Ovary (tissue), 9 donors: Measurements from ENCODE around the gene CGN. TPM values are rescaled to one million over a fixed set of nuclear protein-coding genes. Genes with fewer than 3 reads are reported as not detected.

Experiments used
- DNase-seq, 5 donors: peaks; one replicate each; pipeline ENCODE4 v3.0.0-alpha.2; 2019 to 2020
- H3K27ac ChIP-seq, 2 donors: fragments of 200-600 bp; one replicate each; pipeline versions ENCODE4 v1.5.1 to v1.8.0; 2019 to 2022
- H3K27me3 ChIP-seq: fragments of 200-600 bp; one replicate; pipeline ENCODE4 v1.8.0; 2022
- H3K36me3 ChIP-seq: fragments of 200-600 bp; sonication (generic); one replicate; pipeline ENCODE4 v1.5.1; 2019
- H3K4me1 ChIP-seq: one replicate; pipeline ENCODE4 v1.8.1; 2013; ENCODE audit warnings: mild to moderate bottlenecking, moderate library complexity; ENCODE audit not compliant: insufficient read depth
- H3K4me3 ChIP-seq: fragments of 200-600 bp; sonication (generic); one replicate; pipeline ENCODE4 v1.5.1; 2017
- H3K9me3 ChIP-seq, 2 donors: fragments of 200-600 bp in 1 of 2; sonication (generic) in 1 of 2; one replicate each; pipeline versions ENCODE4 v1.5.1 to v1.8.1; 2013 to 2019; ENCODE audit warnings: mild to moderate bottlenecking in 1 of 2, moderate library complexity in 1 of 2
- CTCF ChIP-seq, 3 donors: fragments of 450-650 bp in 2 of 3; fragments of 200-600 bp in 1 of 3; IDR thresholded peaks; one replicate each; pipeline versions ENCODE4 v1.5.1 to v1.8.0; 2016 to 2022; ENCODE audit warnings: antibody characterized with exemption in 3 of 3, mild to moderate bottlenecking in 1 of 3
- EP300 ChIP-seq: sonication (generic); formaldehyde crosslinking; IDR thresholded peaks from one replicate; pipeline ENCODE4 v1.6.1; 2017; ENCODE audit warnings: antibody characterized with exemption
- POLR2A ChIP-seq: fragments of 450-650 bp; IDR thresholded peaks from one replicate; pipeline ENCODE4 v1.6.1; 2017; ENCODE audit warnings: antibody characterized with exemption, mild to moderate bottlenecking, moderate library complexity
- WGBS, 3 donors: extraction: QIAGEN DNeasy Blood & Tissue Kit in 1 of 3; methylation state at CpG; one replicate each; pipeline versions ENCODE4 v1.1.5 to v1.1.7; 2013 to 2017; 5-methylcytosine and 5-hydroxymethylcytosine counted together
- intact Hi-C, 4 donors: fragments of 100-400 bp; cut with DNase I; formaldehyde crosslinking; loops; one replicate each; pipeline versions ENCODE4 v1.11.0 to v1.15.1; 2022 to 2023
- polyA plus RNA-seq, 2 donors: library from polyadenylated mRNA; stranded (reverse); fragments of 200-250 nt in 1 of 2; fragments of 350-450 nt in 1 of 2; fragmentation: Illumina TruSeq in 1 of 2; extraction: RNeasy Lipid Tissue Mini Kit (QIAGEN cat#74804) in 1 of 2; gene quantifications; one replicate each; pipeline ENCODE4 v1.2.3, GENCODE V29; 2013 to 2014
- total RNA-seq, 7 donors: library from RNA; depleted of rRNA in 2 of 7; stranded (reverse); fragments of >200 nt in 2 of 7; fragmentation: NEBNext Ultra II Directional in 3 of 7; extraction: Animal tissue kit (Norgen Biotek cat#: 25700) in 3 of 7; gene quantifications; one replicate each; pipeline versions ENCODE4 v1.1.0 to v1.2.4, GENCODE V29; 2016 to 2023
- donor health status: DM: no; HTN: no; CAD: no; lungs with moderate emphysema.
- donor health status: DM: no; HTN: no; CAD: no.
- donor health status: Bipolar disorder and iron deficiency.
- donor health status: DM: yes; HTN: yes; CAD: no.
- donor health status: DM: no; HTN: no; CAD: no.
- donor health status: DM: yes; HTN: yes; CAD: no.

Gene CGN
- total and polyA plus RNA-seq, 9 donors: 1.0 to 26.8 (median 4.3) TPM

- no peak for TF ChIP-seq CTCF (IDR thresholded peaks at IDR 0.05)
- no peak for TF ChIP-seq EP300
- TF ChIP-seq POLR2A: no peak
- Histone ChIP-seq H3K4me1 (no peaks in the 10 kb centered on the region), H3K9me3 (no peaks in the 10 kb centered on the region), H3K27ac (no peak overlapping the region), H3K27me3 (no peaks in the 10 kb centered on the region), H3K36me3 (no peaks in the 10 kb centered on the region), H3K4me3 (no peak overlapping the region)
- DNase-seq: no peak
- 92 to 94% (median 94%) methylated on average over 4 of the region's 4 CpGs for WGBS, 3 donors
- intact Hi-C loops: no loop called here
Measured at GRCh38 chr1:151553659-151554058, 42.5 kb downstream of the CGN start.

- no peak for DNase-seq
- Histone ChIP-seq H3K9me3 (no peaks in the 10 kb centered on the region), H3K36me3 (no peaks in the 10 kb centered on the region), H3K4me3 (no peak overlapping the region), H3K27ac (no peak overlapping the region), H3K4me1 (no peaks in the 10 kb centered on the region), H3K27me3 (no peaks in the 10 kb centered on the region)
- TF ChIP-seq POLR2A (no peak), EP300 (no peak), CTCF (IDR thresholded peaks at IDR 0.05) (no peak)
- WGBS, 3 donors: 82 to 93% (median 89%) methylated on average over 2 of the region's 2 CpGs
- intact Hi-C loops: no loop called here
Measured at GRCh38 chr1:151556052-151556451, 44.9 kb downstream of the CGN start.

- Histone ChIP-seq H3K36me3 (no peaks in the 10 kb centered on the region), H3K27me3 (no peaks in the 10 kb centered on the region), H3K27ac (no peak overlapping the region), H3K4me1 (peaks cover 3% of the 10 kb centered on the region), H3K4me3 (no peak overlapping the region), H3K9me3 (no peaks in the 10 kb centered on the region)
- TF ChIP-seq CTCF (IDR thresholded peaks at IDR 0.05) (no peak), EP300 (no peak), POLR2A (no peak)
- DNase-seq: no peak
- WGBS, 3 donors: 92 to 100% (median 95%) methylated on average over 1 of the region's 1 CpG
- intact Hi-C loops: no loop called here
Measured at GRCh38 chr1:151562661-151563060, 51.5 kb downstream of the CGN start.

DNA sequence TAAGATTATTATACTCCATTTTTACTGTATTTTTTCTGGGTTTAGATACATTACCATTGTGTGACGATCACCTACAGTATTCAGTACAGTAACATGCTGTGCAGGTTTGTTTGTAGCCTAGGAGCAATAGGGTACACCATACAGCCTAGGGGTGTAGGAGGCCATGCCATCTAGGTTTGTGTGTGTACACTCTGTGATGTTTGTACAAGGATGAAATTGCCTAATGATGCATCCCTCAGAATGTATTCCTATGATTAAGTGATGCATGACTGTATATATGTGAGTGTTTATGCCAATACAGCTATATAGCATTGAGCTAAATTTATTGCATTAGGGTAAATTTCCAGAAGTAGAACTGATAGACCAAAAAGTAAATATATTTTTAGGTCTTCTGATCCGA lies 52.2 kb downstream of the CGN start:
- H3K36me3 ChIP-seq: no peaks in the 10 kb centered on the region
- no peak overlapping the region for H3K27ac ChIP-seq
- intact Hi-C loops: no loop called here
- H3K27me3 ChIP-seq: no peaks in the 10 kb centered on the region
- H3K4me3 ChIP-seq: no peak overlapping the region
- DNase-seq: no peak
- WGBS, 3 donors: 47 to 71% (median 48%) methylated on average over 2 of the region's 2 CpGs
- H3K9me3 ChIP-seq: no peaks in the 10 kb centered on the region
- H3K4me1 ChIP-seq: peaks cover 3% of the 10 kb centered on the region
- TF ChIP-seq CTCF (IDR thresholded peaks at IDR 0.05) (no peak), EP300 (no peak), POLR2A (no peak)
